Body of pancreas (tissue), 4 donors: ENCODE measurements around the gene CENPS.

ENCODE experiments used
- CTCF ChIP-seq, 7 experiments: fragments of 450-650 bp in 4 of 7; fragments of 200-600 bp in 3 of 7; sonication (generic) in 3 of 7; IDR thresholded peaks; one replicate each; pipeline ENCODE4 v1.5.1; 2016 to 2019; ENCODE audit warnings: antibody characterized with exemption in 7 of 7
- POLR2A ChIP-seq, 3 donors: fragments of 450-650 bp; IDR thresholded peaks; one replicate each; pipeline ENCODE4 v1.6.1; 2016; ENCODE audit warnings: antibody characterized with exemption in 3 of 3, mild to moderate bottlenecking in 2 of 3

GRCh38 chr1:10380594-10381275 is 49.5 kb upstream of the CENPS start:
- TF ChIP-seq CTCF (IDR thresholded peaks at IDR 0.05) (no peak), POLR2A (IDR thresholded peaks at IDR 0.05) (no peak)
